Stimulated activated naive CD4-positive, alpha-beta T cell (primary cell): Measurements from ENCODE around the gene GFPT2.
A peak's percentile ranks its signal among the peaks of the same experiment; 100 is the strongest.
"Not testable (repeated sequence)": the region's sequence is repeated elsewhere in the genome, so short reads cannot be mapped to it uniquely, and the experiment has no call there.

Experiments
- DNase-seq, 6 experiments: peaks; one replicate each; lab custom pipeline; 2025; lab: John Stamatoyannopoulos, UW

The GFPT2 gene

DNA sequence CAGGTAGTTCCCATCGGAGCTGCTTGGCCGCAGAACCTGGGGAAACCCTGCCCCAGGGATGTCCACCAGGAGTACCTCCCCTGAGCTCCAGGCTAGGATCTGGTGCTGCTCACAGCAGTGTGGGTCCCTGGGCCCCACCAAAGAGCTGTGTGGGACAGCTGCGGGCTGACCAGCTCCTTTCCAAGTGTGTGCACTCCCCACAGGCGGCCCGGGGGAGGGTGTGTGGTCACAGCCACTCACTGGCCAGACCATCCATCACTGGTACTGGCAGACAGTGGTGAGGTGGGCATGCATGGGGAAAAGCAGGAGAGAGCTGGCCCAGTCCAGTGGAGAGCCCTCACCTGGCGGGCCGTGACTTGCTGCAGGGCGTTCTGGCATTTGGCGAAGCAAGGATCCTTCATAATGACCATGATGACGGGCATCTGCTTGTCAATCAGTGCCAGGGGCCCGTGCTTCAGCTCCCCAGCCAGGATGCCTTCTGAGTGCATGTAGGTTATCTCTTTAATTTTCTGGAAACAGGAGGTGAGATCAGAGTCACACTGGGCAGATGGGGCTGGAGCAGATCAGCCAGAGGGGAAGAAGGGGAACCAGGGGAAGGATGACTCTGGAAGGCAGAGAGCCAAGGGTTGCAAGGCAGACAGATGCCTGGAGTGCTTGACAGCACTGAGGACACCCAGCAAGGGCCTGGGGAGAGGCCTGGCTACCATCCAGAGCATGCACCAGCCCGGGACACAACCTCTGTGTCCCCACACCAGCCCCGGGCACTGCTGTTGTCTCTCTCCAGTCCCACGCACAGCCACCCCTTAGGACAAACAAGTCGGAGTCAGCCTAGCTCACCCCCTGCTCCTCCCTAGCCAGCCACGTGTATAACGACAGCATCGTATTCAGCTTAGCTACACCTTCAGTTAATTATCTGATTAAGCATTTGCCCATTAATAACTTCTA lies 48.4 kb downstream of the GFPT2 start:
- no peak for DNase-seq

DNA sequence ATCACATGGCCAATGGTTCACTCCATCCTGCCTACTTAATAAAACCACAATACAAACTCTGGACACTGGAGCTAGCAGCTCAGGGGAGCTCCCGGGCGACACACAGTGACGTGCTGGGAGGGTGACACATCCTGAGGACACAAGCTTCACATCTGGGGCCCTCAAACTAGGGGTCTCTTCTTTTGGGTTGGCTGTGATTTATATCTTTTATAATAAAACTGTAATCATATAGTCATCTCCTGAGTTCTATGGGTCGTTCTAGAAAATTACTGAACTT lies 49.2 kb downstream of the GFPT2 start:
- DNase-seq = no peak

DNA sequence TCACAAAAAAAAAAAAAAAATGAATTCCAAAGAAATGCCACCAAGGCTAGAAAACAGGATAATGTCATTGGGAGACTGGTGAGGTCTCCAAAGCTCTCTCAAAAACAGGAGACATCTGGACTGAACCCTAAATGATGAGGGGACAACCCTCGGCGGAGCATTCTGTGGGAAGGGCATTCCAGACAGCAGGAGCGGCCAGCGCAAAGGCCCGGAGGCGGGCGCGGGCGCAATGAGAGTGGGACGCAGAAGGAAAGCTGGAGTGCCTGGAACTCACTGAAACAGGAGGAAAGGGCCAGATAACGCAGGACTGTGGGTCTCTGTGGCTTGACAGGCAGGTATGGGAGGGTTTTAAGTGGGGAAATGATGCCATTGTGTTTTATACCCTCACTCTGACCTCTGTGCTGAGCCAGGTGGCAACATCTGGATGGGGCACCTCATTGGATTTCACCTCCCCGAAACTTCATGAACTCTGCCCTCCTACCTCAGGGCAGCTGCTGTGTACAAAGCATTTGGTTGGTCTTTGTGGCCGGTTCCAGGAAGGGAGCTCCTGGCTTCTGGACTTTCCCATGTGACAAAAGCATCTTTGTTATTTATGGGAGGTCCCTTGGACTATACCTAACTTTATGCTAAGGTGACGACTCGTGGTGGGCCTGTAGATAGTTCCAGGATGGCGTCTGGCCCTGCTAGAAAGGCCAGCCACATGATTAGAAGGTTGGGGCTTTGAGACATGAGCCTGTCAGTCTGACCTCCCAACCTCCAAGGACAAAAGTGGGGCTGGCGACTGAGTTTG lies 49.7 kb downstream of the GFPT2 start:
- DNase-seq = no peak

DNA sequence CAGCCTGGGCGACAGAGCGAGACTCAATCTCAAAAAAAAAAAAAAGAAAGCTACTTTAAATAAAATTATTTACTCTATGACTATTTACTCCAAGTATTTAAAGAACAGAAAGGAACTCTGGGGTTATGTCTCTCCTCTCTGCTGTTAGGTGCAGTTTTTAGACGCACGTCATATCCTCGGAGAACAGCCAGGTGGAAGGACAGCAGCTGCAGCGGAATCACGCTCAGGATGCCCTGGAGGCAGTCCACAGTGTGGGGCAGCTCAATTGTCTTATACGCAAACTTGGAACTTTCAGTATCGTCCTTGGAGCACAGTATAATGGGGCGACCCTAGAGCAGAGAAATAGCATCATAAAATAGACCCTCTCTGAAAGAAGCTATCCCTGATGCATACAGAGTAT lies 50.9 kb downstream of the GFPT2 start:
- DNase-seq = no peak

DNA sequence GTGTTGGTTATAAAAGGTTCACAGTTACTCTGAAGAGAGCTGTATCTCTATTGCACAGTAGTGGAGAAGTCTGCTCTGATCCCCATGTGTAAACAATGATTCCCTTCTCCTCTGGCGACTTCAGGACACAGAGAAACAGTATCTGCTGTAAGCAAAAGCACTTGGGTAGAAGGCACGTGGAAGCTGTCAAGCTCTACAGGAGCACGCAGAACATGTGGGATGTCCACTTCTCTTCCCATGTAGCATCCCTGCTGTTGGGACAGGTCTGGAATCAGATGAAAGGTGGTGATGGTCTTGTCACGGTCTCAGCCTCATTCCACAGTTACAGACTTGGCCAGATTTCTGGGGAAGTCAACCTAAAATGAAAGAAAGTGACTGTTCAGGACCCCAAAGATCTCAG lies 51.9 kb downstream of the GFPT2 start:
- DNase-seq = no peak

DNA sequence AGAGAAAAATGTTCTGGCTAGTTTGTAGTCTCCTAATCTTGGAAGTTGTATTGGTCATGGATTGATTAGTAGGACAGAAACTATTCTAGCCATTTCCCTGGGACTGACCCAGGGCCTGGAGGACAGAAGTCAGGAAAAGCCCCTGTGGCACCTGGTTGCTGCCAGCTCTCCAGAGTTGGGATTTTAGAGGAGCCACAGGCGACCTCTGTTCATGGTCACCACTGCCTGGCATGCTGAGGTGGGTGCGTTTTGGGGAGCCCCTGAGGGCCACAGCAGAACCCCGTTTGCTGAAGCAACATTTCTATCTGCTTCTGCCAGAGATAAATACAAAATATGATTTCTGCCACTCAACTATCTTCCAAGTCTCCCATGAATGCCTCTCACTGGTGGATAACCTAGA lies 53.6 kb downstream of the GFPT2 start:
- DNase-seq = no peak

DNA sequence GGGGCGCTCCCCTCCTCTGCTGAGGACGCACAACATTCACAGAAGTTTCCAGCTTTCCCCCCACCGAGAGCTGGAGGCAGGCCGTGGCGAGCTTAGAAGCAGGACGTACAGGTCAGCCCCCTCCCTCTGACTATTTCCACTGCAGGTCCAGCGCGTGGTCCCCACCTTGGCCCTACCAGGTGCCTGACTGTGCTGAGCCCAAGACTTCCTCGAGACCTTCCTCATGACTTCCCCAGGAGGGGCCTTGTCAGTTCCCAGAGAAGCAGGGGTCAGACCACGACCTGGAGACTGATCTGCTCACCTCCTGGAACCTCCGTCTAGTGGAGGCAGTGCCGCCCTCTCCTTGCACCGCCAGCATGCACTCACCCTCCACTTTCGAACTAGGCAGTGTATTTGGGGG lies 54.1 kb downstream of the GFPT2 start:
- DNase-seq = not testable (repeated sequence)

DNA sequence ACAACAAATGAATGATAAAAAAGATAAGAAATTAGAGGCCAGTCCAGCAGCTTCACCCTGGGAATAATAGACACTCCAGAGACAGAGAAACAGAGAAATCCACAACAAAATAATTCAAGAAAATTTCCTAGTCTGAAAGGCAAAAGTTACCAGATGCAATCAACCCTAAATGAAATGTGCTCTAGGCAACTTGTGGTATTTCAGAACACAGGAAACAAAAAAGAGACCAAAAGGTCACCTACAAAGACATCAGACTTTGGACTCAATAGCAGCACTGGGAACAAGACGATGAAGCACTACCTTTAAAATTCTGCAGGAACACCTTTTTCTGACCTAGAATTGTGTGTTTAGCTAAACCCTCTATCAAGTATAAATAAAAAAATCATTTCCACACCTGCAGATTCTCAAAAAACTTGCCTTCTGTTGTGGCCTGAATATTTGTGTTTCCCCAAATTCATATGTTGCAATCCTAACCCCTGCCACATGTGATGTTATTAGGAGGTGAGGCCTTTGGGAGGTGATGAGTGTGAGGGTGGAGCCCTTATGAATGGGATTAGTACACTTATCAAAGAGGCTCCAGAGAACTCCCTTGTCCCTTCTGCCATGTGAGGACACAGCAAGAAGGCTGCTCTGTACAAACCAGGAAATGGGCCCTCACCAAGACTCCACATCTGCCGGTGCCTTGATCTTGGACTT lies 55.4 kb downstream of the GFPT2 start:
- no peak for DNase-seq

DNA sequence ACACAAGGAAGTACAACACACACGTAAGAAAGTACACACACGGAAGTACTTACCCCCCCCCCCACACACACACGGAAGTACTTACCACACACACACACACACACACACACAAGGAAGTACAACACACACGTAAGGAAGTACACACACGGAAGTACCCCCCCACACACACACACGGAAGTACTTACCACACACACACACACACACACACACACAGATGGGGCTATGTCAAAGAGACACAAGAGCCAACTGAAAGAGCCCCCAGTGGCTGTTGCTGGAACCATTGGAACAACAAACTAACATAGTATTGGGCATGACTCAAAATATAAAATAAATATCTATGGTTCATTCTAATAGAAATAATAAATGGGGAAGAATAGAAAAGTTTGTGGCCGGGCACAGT lies 56.4 kb downstream of the GFPT2 start:
- no peak for DNase-seq

DNA sequence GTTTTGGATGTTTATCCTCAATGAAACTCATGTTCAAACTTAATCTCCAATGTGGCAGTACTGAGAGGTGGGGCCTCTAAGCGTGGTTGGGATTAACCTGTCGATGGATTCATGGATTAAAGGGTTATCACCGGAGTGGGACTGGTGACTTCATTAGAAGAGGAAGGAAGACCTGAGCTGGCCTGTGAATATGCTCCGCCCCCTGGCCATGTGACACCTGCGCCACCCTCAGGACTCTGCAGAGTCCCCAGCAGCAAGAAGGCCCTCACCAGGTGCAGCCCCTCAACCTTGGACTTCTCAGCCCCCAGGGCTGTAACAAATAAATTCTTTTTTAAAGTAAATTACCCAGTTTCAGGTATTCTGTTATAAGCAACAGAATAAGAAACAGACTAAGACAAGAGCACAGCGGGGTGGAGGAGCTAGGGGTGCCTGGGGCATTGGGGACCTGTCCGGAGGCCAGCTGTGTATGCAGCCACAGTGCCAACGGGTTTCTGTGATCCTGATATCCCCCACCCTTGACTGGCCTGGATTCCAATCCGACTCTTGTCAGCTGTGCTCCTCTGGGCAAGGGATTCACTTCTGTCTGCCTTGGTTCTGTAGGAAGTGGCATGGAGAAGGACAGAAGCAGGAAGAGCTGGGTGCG lies 58.1 kb downstream of the GFPT2 start:
- no peak for DNase-seq

DNA sequence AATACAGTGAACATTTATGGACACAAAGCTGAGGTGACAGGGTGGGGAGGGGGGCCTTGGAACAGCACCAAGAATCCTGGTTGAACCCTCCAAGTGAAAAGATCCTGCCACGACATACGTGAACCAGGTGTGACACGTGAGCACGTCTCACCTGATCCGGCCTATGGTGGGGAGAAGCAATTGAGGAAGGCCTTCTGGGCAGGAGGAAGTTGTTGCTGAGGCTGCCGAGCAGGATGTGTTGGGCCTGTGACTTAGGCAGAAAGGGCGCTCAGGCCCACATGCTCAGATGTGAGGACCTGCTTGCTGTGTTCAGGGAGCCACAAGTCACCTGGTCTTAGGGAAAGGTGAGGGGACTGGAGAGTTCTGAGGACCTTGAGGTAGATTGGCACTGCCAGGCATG lies 58.7 kb downstream of the GFPT2 start:
- DNase-seq = no peak

DNA sequence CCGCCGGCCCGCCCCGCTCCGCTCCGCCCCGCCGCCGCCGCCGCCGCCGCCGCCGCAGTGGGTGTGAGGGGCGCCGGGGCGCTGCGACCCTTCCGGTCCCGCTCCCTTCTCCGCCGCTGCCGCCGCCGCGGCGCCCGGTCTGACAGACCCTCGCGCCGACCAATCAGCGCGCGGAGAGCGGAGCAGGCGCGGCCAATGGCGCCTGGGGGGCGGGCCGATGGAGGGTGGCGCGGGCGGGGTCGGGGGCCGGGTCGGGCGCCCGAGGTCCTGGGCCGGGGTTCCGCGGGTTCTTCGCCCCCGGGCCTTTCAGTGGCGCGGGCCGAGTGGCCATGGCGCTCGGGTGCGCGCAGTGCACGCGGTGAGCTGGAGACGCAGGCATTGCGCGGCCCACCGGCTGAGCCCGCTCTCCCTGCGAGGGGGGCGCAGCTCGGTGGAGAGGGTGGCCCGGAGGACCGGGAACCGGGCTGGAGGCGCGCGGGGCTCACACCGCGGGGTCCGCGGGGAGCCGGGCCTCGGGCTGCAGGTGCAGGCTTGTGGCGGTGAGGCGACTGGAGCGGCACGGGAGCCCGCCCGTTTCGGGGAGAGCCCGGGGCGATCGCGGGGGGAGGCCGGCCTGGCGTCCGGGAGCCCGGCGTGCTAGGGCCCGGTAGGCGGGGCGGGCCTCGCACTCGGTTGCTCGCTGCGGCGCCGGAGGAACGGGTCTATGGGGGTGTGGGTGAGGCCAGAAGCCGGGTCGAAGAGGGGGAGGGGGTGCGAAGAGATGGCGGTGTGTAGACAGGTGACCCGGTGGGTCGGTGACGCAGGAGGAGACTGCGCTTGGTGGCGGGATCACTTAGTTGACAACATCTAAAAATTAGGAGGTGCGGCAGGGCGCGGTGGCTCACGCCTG lies 60.9 kb downstream of the GFPT2 start, which contains the start of gene MAPK9:
TSS of gene MAPK9 (minus strand) at position 141 of the 889 bp plus-strand sequence. CDS start 11,522 bp downstream, outside the sequence.
- DNase-seq = peak; percentile 75 to 85 (median 82)

DNA sequence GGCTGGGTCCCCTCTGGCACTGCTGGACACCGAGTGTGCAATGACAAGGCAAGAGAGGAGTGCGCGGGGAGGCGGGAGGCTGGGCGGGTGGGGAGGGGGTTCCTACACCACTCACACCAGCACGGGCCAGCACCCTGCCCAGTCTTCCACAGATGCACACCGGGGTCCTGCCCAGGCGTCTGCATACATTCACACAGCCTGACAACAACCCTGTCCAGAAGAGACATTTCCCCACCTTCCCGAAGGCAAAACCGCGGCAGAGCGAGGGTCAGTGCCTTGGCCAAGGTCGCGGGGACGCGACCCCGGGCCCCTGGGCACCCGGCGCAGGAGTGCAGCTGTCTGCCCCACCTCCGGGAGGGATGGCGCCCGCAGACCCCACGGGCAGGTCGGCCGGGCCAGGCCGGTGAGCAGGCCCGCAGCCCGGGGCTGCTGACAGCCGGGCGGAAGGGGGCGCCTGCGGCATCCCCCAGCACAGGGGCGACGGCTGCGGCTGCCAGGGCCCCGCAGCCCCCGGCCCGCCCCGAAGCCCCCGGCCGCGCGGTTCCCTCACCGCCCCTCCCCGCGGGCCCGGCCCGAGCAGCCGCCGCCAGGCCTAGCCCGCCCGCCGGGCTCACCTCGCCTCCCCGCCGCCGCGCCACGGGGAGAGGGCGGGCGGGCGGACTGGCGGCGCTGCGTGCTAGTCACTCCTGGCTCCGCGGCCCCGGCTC lies 61.7 kb downstream of the GFPT2 start:
- peak in 3 of 6 experiments; percentile 29 to 47 (median 39) for DNase-seq

DNA sequence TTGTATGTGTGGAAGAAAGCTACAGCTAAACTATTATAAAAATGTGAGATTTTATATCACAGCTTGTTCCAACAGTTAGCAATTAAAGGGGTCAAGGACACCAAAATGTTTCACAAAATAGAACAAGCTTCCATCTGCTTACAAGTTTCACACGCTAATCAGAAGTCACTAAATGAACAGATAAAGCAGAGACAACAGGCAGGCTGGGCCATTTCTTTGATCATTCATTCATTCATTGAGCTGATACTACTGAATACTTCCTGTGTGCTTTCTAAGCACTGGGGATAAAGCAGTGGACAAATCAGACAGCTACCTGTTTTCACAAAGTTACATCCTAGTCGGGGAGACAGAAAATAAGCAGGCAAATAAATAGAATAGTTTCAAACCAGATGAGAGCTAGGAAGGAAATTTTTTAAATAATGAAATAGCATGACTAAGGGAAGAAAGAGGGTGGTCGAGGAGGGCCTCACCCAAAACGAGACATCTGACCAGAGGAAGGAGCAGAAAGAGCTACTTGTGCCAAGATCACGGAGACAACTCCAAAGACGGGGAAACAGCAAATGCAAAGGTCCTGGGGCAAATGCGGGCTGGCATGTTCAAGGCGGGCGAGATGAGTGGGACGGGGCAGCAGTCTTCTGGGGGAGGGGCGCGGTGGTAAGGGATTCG lies 62.4 kb downstream of the GFPT2 start:
- no peak for DNase-seq

DNA sequence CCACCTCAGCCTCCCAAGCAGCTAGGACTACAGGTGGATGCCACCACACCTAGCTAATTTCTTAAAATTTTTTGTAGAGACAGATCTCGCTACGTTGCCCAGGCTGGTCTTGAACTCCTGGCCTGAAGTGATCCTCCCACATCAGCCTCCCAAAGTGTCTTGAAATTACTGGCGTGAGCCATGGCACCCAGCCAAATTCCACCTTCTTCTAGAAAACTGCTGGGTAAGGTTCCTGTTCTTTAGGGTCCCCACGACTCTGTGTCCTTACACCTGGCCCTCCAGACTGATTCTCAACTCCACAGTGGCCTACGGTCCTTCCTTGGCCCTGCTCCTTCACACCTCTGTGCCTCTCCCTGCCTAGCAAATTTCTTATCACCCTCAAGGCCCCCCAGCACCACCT lies 63.2 kb downstream of the GFPT2 start:
- no peak for DNase-seq

DNA sequence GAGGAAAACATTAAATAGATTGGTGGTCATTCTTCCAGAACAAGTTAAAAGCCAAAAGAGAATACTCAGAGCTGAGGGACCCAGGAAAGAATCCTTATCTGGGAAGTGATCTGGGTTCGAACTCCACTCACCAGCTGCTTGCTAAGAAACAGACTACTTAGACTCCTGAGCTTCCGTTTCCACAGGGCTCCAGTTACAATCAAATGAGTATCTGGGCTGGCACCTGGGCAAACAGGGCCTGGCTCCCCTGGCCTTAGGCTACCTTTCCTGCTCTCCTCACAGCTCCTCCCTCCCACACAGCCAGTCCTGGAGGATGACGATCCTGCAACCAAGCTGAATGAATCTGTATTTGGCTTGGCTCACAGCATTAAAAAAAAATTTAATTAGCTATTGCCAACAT lies 63.7 kb downstream of the GFPT2 start:
- DNase-seq = no peak

DNA sequence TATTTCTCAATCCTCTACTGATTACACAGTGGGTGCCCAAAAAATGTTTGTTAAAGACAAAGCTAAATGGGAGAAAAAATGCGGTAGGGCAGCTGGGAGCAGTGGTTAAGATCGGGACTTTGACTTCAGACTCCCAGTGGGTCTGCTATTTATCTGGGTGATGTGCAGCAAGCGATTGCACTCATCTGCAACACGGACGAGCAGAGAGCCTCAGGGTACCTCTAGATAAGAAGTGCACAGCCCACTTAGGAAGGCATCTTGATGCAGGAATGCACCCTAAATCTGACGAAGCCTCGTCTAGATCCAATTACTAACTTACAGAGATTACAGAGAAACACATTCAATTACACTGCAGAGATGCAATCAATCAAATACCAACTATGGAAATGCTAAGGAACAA lies 65.3 kb downstream of the GFPT2 start:
- DNase-seq = no peak

DNA sequence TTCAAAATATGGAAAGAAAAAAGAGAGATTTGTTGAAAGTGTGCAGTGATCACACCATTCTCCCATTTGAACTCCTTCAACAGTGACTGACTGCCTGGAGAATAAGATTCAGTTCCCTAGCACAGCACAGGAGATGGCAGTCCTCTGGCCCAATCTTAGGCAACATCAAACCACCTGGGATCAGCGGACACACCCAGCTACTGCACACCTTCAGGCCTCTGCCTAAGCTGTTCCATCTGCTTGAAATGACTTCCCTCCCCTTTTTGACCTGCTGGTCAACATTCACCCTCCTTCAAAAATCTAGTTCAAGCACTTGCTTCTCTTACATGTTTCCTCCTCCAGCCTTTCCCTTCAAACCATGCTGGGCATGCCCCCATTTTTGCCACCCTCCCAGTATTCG lies 65.7 kb downstream of the GFPT2 start:
- DNase-seq = no peak

DNA sequence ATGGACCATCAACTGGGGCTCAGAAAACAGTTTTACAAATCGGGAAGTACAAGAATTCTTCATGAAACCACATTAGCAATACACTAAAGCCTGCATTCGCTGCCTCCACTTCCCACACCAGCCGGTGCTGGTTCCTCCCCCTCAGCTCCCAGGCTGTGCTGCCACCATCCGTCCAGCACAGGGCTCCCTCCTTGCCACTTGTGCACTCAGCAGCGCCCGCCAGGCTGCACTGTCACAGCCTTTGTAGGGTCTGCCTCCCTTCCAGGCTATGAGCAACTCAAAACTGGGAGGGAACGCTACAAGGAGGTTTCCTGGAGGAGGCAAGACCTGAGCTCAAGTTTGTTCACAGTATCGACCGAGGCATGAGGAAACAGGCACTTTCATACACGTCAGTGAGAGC lies 69.0 kb downstream of the GFPT2 start:
- no peak for DNase-seq

DNA sequence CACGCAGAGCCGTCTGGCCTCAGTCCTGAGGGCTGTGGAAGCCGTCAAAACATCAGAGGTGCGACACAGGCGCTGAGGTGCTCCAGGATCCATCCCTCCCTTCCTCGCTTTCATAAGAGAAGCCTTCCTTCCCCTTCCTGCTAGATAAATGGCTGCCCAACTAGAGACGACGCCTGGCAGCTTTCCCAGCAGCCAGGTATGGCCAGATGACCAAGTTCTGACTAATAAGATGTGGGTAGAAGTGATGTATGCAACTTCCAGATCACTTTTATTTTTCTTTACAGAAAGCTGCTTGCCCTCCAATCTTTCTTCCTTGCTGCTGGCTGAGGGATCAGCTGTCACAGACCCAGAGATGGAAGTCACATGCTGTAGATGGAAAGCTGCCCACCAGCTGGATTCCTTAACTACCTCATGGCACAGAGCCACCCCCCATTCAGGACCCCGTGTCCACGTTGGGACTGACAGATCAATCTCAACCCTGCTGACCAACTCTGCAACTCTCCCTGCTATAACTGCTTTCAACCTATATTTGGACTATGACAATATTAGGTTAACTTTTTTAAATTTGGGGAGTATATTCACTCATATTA lies 70.0 kb downstream of the GFPT2 start:
- DNase-seq = no peak
